ENCODE data around the gene F13B. TPM values are rescaled to one million over a fixed set of nuclear protein-coding genes. Genes with fewer than 3 reads are reported as not detected.

The F13B gene
- total and polyA plus RNA-seq, 2 of the 4 experiments (the other 2 are of a cell fraction), result not detected

GRCh38 chr1:197029749-197030148 is 37.3 kb downstream of the F13B start:
- Histone ChIP-seq H2BK20ac (ENCODE audit: low read depth, low read length) (no peak overlapping the region), H4K8ac (ENCODE audit: low read depth in 2 of 2, low read length in 2 of 2) (no peak overlapping the region), H2BK120ac (ENCODE audit: low read depth, low read length) (no peak overlapping the region), H4K91ac (ENCODE audit: insufficient read depth, low read depth, low read length) (no peak overlapping the region), H3K9ac (ENCODE audit: low read depth, low read length) (no peak overlapping the region), H3K4me1 (ENCODE audit: control insufficient read depth, insufficient read depth, low read length) (peaks cover 2% of the 10 kb centered on the region; the same call in 1 of the 2 replicates), H2AFZ (replicated peaks; ENCODE audit: low read length, poor library complexity) (no peak overlapping the region), H3K27ac (ENCODE audit: insufficient read depth, low read length) (no peak overlapping the region), H3K9me1 (ENCODE audit: insufficient read depth, low read length) (no peaks in the 10 kb centered on the region), H3K4me2 (ENCODE audit: low read depth, low read length) (no peak overlapping the region), H3K14ac (replicated peaks; ENCODE audit: low read depth, low read length) (no peak overlapping the region), H3K23ac (ENCODE audit: low read depth, low read length) (no peak overlapping the region), H3K9me3 (ENCODE audit: control insufficient read depth, insufficient read depth, low read length) (no peaks in the 10 kb centered on the region), H4K20me1 (ENCODE audit: insufficient read depth, low read length) (no peaks in the 10 kb centered on the region), H3K27me3 (ENCODE audit: control insufficient read depth, insufficient read depth, low read length) (no peaks in the 10 kb centered on the region), H3K56ac (ENCODE audit: extremely low read depth, insufficient read depth, low read length) (no peak overlapping the region), H2BK15ac (ENCODE audit: low read depth, low read length) (no peak overlapping the region), H2BK5ac (ENCODE audit: low read depth, low read length, poor library complexity, severe bottlenecking) (no peak overlapping the region), H4K5ac (ENCODE audit: low read depth, low read length) (no peak overlapping the region), H2AK5ac (ENCODE audit: low read depth, low read length) (no peak overlapping the region), H3K4me3 (ENCODE audit: insufficient read depth, low read depth, low read length) (no peak overlapping the region), H2AK9ac (replicated peaks; ENCODE audit: low read depth, low read length, poor library complexity) (no peak overlapping the region), H3K36me3 (ENCODE audit: control insufficient read depth, insufficient read depth, low read length) (no peaks in the 10 kb centered on the region), H3K79me1 (ENCODE audit: low read depth in 1 of 2, low read length in 2 of 2) (no peaks in the 10 kb centered on the region), H3K18ac (ENCODE audit: low read depth, low read length) (no peak overlapping the region), H3K4ac (ENCODE audit: low read depth, low read length) (no peak overlapping the region)
- DNase-seq, result peak; percentile 43
- CTCF ChIA-PET, result no interaction called here
- intact Hi-C loops (cut with micrococcal nuclease) (no loop called here), dilution Hi-C loops (cut with HindIII; ENCODE audit: low sequenced_read_pairs, unreplicated experiment) (no loop called here), in situ Hi-C loops (cut with MboI; ENCODE audit: low sequenced_read_pairs) (no loop called here)
- no TSS peak for BruUV-seq (replicated peaks)
- TF ChIP-seq POLR2A (IDR thresholded peaks at IDR 0.05; ENCODE audit: low read depth, low read length) (no peak), CHD1 (IDR thresholded peaks at IDR 0.05; ENCODE audit: low read depth, low read length) (no peak), NFE2L2 (IDR thresholded peaks at IDR 0.05; ENCODE audit: low read depth, low read length) (no peak), RAD21 (IDR thresholded peaks at IDR 0.05; ENCODE audit: low read length) (no peak), RFX5 (IDR thresholded peaks at IDR 0.05; ENCODE audit: low read depth, low read length) (no peak), SMC3 (IDR thresholded peaks at IDR 0.05; ENCODE audit: low read depth, low read length) (no peak), ELK1 (IDR thresholded peaks at IDR 0.05; ENCODE audit: borderline replicate concordance, low read depth, low read length) (no peak), FOS (IDR thresholded peaks at IDR 0.05; ENCODE audit: low read depth, low read length) (no peak), BHLHE40 (IDR thresholded peaks at IDR 0.05; ENCODE audit: low read depth, low read length) (no peak), USF2 (IDR thresholded peaks at IDR 0.05; ENCODE audit: low read depth, low read length) (no peak), CEBPB (IDR thresholded peaks at IDR 0.05; ENCODE audit: low read depth, low read length) (no peak), CTCF (conservative IDR thresholded peaks at IDR 0.05; ENCODE audit: low read depth, low read length) (no peak), RCOR1 (IDR thresholded peaks at IDR 0.05; ENCODE audit: insufficient replicate concordance, low read length) (no peak), MXI1 (IDR thresholded peaks at IDR 0.05; ENCODE audit: borderline replicate concordance, low read depth, low read length) (no peak), MAFK (IDR thresholded peaks at IDR 0.05; ENCODE audit: low read depth, low read length) (no peak), MAZ (IDR thresholded peaks at IDR 0.05; ENCODE audit: borderline replicate concordance, low read depth, low read length) (no peak)
- no peak for ATAC-seq (ENCODE audit: low read depth)
- POLR2A ChIA-PET (ENCODE audit: unreplicated experiment), result no interaction called here
